ENCODE results near the gene FAM168B.

Gene FAM168B

GRCh38 chr2:130998561-130998960, 94.7 kb downstream of the FAM168B start:
- FAIRE-seq (no peak), DNase-seq (ENCODE audit: insufficient read length, low spot score) (no peak)
- TF ChIP-seq CTCF (IDR thresholded peaks at IDR 0.05; ENCODE audit: insufficient read depth, missing control alignments) = no peak

Measured in D721Med (cell line).